ENCODE measurements around the gene FOXN1.

- no peak for TF ChIP-seq POLR2A (IDR thresholded peaks at IDR 0.05; ENCODE audit: low read depth, low read length)
- no peak for TF ChIP-seq POLR2AphosphoS5 (IDR thresholded peaks at IDR 0.05; ENCODE audit: low read depth, low read length)
- no peak for TF ChIP-seq TAF1 (IDR thresholded peaks at IDR 0.05; ENCODE audit: low read depth, low read length)
Observed at GRCh38 chr17:28491286-28491685, 14.9 kb upstream of the FOXN1 start.

All from GM12891 (cell line).